CD4-positive, CD25-positive, alpha-beta regulatory T cell (primary cell): ENCODE results near the gene TRAPPC5. TPM values are rescaled to one million over a fixed set of nuclear protein-coding genes. Genes with fewer than 3 reads are reported as not detected.

ENCODE experiments used
- ATAC-seq, 2 donors: fragments of 150-1000 bp; cut with Tn5 transposase; one replicate each; pipeline ENCODE4 v1.10.0; 2021; ENCODE audit warnings: low read depth in 2 of 2, moderate number of reproducible peaks in 2 of 2, moderate library complexity in 1 of 2
- DNase-seq, 3 donors: peaks; one replicate each; pipeline versions ENCODE4 v3.0.0 to v3.0.0-alpha.2; 2012 to 2022; ENCODE audit warnings: mixed read lengths in 1 of 3
- H3K27ac ChIP-seq: one replicate; pipeline ENCODE4 v1.7.0; 2013; ENCODE audit warnings: mild to moderate bottlenecking, low read length; ENCODE audit not compliant: insufficient read depth, poor library complexity, severe bottlenecking
- H3K27me3 ChIP-seq: one replicate; pipeline ENCODE4 v1.7.0; 2013; ENCODE audit warnings: low read length; ENCODE audit not compliant: control insufficient read depth, insufficient read depth
- H3K36me3 ChIP-seq: one replicate; pipeline ENCODE4 v1.7.0; 2013; ENCODE audit warnings: mild to moderate bottlenecking, low read length, moderate library complexity; ENCODE audit not compliant: control insufficient read depth, insufficient read depth
- H3K4me1 ChIP-seq: 2 replicates; pipeline ENCODE4 v1.7.0; 2013; ENCODE audit warnings: mild to moderate bottlenecking, low read length; ENCODE audit not compliant: insufficient read depth, control insufficient read depth, poor library complexity, severe bottlenecking
- H3K4me3 ChIP-seq: one replicate; pipeline ENCODE4 v1.7.0; 2013; ENCODE audit warnings: low read depth, mild to moderate bottlenecking, low read length, moderate library complexity
- H3K9me3 ChIP-seq, 2 experiments: 1 replicate in 1 of 2; 2 replicates in 1 of 2; pipeline ENCODE4 v1.7.0; 2013; ENCODE audit warnings: low read length in 2 of 2, mild to moderate bottlenecking in 1 of 2, moderate library complexity in 1 of 2; ENCODE audit not compliant: control insufficient read depth in 2 of 2
- H3K27ac Mint-ChIP-seq, 3 donors: one replicate each; pipeline ENCODE4 v1.8.0; 2020 to 2022; ENCODE audit warnings: mild to moderate bottlenecking in 3 of 3, mixed read lengths in 3 of 3, moderate library complexity in 2 of 3
- H3K27me3 Mint-ChIP-seq: one replicate; pipeline ENCODE4 v1.8.0; 2022; ENCODE audit warnings: mild to moderate bottlenecking, mixed read lengths
- H3K36me3 Mint-ChIP-seq: one replicate; pipeline ENCODE4 v1.8.0; 2020; ENCODE audit warnings: mixed read lengths
- H3K4me1 Mint-ChIP-seq, 4 donors: one replicate each; pipeline ENCODE4 v1.8.0; 2020 to 2022; ENCODE audit warnings: mixed read lengths in 4 of 4, mild to moderate bottlenecking in 1 of 4
- H3K4me3 Mint-ChIP-seq, 4 donors: one replicate each; pipeline ENCODE4 v1.8.0; 2020 to 2022; ENCODE audit warnings: mild to moderate bottlenecking in 4 of 4, mixed read lengths in 4 of 4, moderate library complexity in 3 of 4
- H3K9me3 Mint-ChIP-seq, 7 donors: one replicate each; pipeline ENCODE4 v1.8.0; 2020 to 2022; ENCODE audit warnings: mixed read lengths in 7 of 7, mild to moderate bottlenecking in 3 of 7, moderate library complexity in 2 of 7
- polyA plus RNA-seq, 4 donors: library from polyadenylated mRNA; unstranded; fragments of 300-500 nt; fragmentation: Illumina TruSeq; gene quantifications; one replicate each; pipeline ENCODE4 v1.2.3, GENCODE V29; 2021
- total RNA-seq: library from RNA; stranded (reverse); gene quantifications from one replicate; pipeline ENCODE4 v1.2.3, GENCODE V29; 2022

Gene TRAPPC5
- total RNA-seq (63.9 TPM), polyA plus RNA-seq (100 to 1,000 TPM; 142 to 229 (median 192) TPM)

GRCh38 chr19:7680606-7681339 lies at the start of gene TRAPPC5:
Gene TRAPPC5, plus strand, starts transcription at chr19:7680833. Its CDS starts 1,421 bp downstream, at chr19:7682254.
- DNase-seq (peak; percentile 79 to 88 (median 87)), ATAC-seq (peak; percentile 68 to 75)
- Mint-ChIP-seq H3K27me3 (peaks cover 28% of the 10 kb centered on the region), H3K27ac (peak within 1 kb of the TSS; percentile 87 to 93 (median 92)), H3K9me3 (peaks cover 0 to 1% (median 0%) of the 10 kb centered on the region in 7 donors), H3K4me1 (peaks cover 5 to 49% (median 25%) of the 10 kb centered on the region in 4 donors), H3K36me3 (peaks cover 5% of the 10 kb centered on the region), H3K4me3 (peak within 1 kb of the TSS; percentile 88 to 95 (median 93))
- Histone ChIP-seq H3K9me3 (no peaks in the 10 kb centered on the region), H3K36me3 (peaks cover 8% of the 10 kb centered on the region), H3K27ac (peak within 1 kb of the TSS; percentile 71), H3K4me1 (peaks cover 40% of the 10 kb centered on the region), H3K27me3 (peaks cover 2% of the 10 kb centered on the region), H3K4me3 (peak within 1 kb of the TSS; percentile 62)

DNA sequence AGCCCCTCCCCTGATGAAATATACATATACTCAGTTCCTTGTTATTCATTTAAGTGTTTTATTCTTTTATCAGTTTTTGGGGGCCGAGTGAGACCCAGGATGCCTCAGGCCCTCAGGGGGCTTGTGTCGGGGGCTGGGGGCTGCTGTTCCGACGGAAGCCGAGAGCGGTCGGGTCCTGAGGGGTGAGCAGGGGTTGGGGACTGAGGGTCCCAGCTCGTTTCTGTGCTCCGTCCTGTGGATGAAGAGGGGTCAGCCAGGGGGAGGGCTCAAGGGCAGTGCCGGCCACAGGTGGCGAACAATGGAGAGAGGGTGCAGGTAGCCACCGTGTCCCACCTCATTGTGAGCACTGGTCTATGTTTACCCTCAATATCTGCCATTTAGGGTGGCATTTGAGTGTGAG lies 49.1 kb upstream of the TRAPPC5 start:
- Mint-ChIP-seq H3K4me1 (peaks cover 5 to 71% (median 29%) of the 10 kb centered on the region in 4 donors), H3K4me3 (peak overlapping the region; percentile 52 to 75 (median 62)), H3K27ac (no peak overlapping the region), H3K36me3 (peaks cover 10% of the 10 kb centered on the region), H3K9me3 (no peaks in the 10 kb centered on the region), H3K27me3 (peaks cover 7% of the 10 kb centered on the region)
- peaks cover 38% of the 10 kb centered on the region for H3K4me1 ChIP-seq
- H3K27me3 ChIP-seq, result no peaks in the 10 kb centered on the region
- no peak for DNase-seq
- ATAC-seq, result no peak
- H3K27ac ChIP-seq, result no peak overlapping the region
- H3K36me3 ChIP-seq, result peaks cover 15% of the 10 kb centered on the region
- H3K4me3 ChIP-seq, result no peak overlapping the region
- no peaks in the 10 kb centered on the region for H3K9me3 ChIP-seq

- no peaks in the 10 kb centered on the region for H3K27me3 ChIP-seq
- H3K27me3 Mint-ChIP-seq, result peaks cover 7% of the 10 kb centered on the region
- peaks cover 7% of the 10 kb centered on the region for H3K36me3 ChIP-seq
- H3K4me1 Mint-ChIP-seq, result peaks cover 5 to 72% (median 31%) of the 10 kb centered on the region in 4 donors
- peaks cover 44% of the 10 kb centered on the region for H3K4me1 ChIP-seq
- H3K36me3 Mint-ChIP-seq, result peaks cover 7% of the 10 kb centered on the region
- H3K9me3 Mint-ChIP-seq, result no peaks in the 10 kb centered on the region
- H3K27ac ChIP-seq, result no peak overlapping the region
- H3K4me3 ChIP-seq, result no peak overlapping the region
- ATAC-seq (no peak), DNase-seq (no peak)
- H3K9me3 ChIP-seq, result no peaks in the 10 kb centered on the region
- peak overlapping the region in 2 of 4 donors; percentile 26 to 53 for H3K4me3 Mint-ChIP-seq
- H3K27ac Mint-ChIP-seq, result no peak overlapping the region
Measured at GRCh38 chr19:7632340-7633203, 48.1 kb upstream of the TRAPPC5 start.

DNA sequence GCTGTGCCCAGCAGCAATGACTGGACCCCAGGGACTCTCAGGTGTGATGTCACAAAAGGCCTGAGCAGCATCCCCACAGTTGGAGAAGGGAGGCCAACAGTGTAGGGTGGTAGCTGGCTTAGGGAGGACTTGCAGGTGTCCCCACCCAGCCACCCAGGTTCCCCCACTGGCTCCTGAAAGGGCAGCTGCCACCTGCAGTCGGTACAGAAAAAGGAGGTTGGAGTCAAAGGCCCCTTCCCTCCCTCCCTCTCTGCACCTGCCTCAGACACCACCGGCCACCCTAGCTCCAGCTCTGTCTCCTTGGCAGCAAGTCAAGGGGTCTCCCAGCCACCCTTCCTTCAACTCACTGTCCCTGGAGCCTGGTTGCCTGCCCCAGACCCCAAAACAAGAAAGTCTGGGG lies 46.9 kb upstream of the TRAPPC5 start, which contains the start of gene PCP2:
Gene PCP2 (minus strand): TSS at position 22 of the 400 bp plus-strand sequence. CDS start 262 bp downstream, outside the sequence.
- no peaks in the 10 kb centered on the region for H3K9me3 ChIP-seq
- peaks cover 42% of the 10 kb centered on the region for H3K4me1 ChIP-seq
- peak within 1 kb of the TSS; percentile 29 to 89 (median 59) for H3K4me3 Mint-ChIP-seq
- H3K27ac Mint-ChIP-seq, result peak within 1 kb of the TSS in 1 of 3 donors; percentile 32
- H3K9me3 Mint-ChIP-seq, result no peaks in the 10 kb centered on the region
- H3K36me3 Mint-ChIP-seq, result peaks cover 7% of the 10 kb centered on the region
- H3K27ac ChIP-seq, result no peak within 1 kb of the TSS
- ATAC-seq (no peak), DNase-seq (no peak)
- H3K4me3 ChIP-seq, result no peak within 1 kb of the TSS
- no peaks in the 10 kb centered on the region for H3K27me3 ChIP-seq
- H3K4me1 Mint-ChIP-seq, result peaks cover 5 to 74% (median 22%) of the 10 kb centered on the region in 4 donors
- H3K36me3 ChIP-seq, result peaks cover 4% of the 10 kb centered on the region
- H3K27me3 Mint-ChIP-seq, result peaks cover 7% of the 10 kb centered on the region

DNA sequence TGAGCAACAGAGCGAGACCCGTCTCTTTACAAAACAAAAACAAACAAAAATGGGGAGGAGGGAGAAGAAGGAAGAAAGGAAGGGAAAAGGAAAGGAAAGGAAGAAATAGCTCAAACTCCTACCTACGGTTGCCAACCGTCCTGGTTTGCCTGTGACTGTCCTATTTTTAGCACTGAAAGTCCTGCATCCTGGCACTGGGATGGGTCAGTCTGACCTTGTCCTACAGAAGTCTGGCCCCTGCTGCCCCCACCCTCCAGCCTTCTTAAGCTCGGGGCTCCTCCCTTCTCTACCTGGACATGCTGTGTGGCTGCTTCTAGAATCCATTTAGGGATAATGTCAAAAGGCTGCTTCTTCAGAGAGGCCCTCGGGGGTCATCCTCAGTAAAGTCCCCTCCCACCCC lies 45.0 kb upstream of the TRAPPC5 start:
- peaks cover 11% of the 10 kb centered on the region for H3K36me3 Mint-ChIP-seq
- H3K36me3 ChIP-seq, result peaks cover 14% of the 10 kb centered on the region
- no peaks in the 10 kb centered on the region for H3K9me3 ChIP-seq
- peaks cover 0 to 69% (median 21%) of the 10 kb centered on the region in 4 donors for H3K4me1 Mint-ChIP-seq
- H3K4me3 ChIP-seq, result no peak overlapping the region
- ATAC-seq (no peak), DNase-seq (no peak)
- no peaks in the 10 kb centered on the region for H3K27me3 Mint-ChIP-seq
- no peaks in the 10 kb centered on the region for H3K27me3 ChIP-seq
- H3K9me3 Mint-ChIP-seq, result no peaks in the 10 kb centered on the region
- H3K4me3 Mint-ChIP-seq, result peak overlapping the region; percentile 79 to 89 (median 85)
- no peak overlapping the region for H3K27ac ChIP-seq
- H3K4me1 ChIP-seq, result peaks cover 37% of the 10 kb centered on the region
- peak overlapping the region; percentile 85 to 93 (median 91) for H3K27ac Mint-ChIP-seq

GRCh38 chr19:7636317-7636690 lies 44.3 kb upstream of the TRAPPC5 start:
- peaks cover 0 to 64% (median 18%) of the 10 kb centered on the region in 4 donors for H3K4me1 Mint-ChIP-seq
- DNase-seq (no peak), ATAC-seq (no peak)
- no peaks in the 10 kb centered on the region for H3K9me3 Mint-ChIP-seq
- H3K4me1 ChIP-seq, result peaks cover 34% of the 10 kb centered on the region
- no peaks in the 10 kb centered on the region for H3K9me3 ChIP-seq
- H3K27ac ChIP-seq, result peak overlapping the region; percentile 90
- H3K27me3 Mint-ChIP-seq, result no peaks in the 10 kb centered on the region
- no peaks in the 10 kb centered on the region for H3K27me3 ChIP-seq
- H3K4me3 ChIP-seq, result no peak overlapping the region
- peaks cover 11% of the 10 kb centered on the region for H3K36me3 Mint-ChIP-seq
- H3K4me3 Mint-ChIP-seq, result peak overlapping the region; percentile 15 to 89 (median 85)
- H3K27ac Mint-ChIP-seq, result peak overlapping the region; percentile 85 to 93 (median 91)
- H3K36me3 ChIP-seq, result peaks cover 14% of the 10 kb centered on the region

DNA sequence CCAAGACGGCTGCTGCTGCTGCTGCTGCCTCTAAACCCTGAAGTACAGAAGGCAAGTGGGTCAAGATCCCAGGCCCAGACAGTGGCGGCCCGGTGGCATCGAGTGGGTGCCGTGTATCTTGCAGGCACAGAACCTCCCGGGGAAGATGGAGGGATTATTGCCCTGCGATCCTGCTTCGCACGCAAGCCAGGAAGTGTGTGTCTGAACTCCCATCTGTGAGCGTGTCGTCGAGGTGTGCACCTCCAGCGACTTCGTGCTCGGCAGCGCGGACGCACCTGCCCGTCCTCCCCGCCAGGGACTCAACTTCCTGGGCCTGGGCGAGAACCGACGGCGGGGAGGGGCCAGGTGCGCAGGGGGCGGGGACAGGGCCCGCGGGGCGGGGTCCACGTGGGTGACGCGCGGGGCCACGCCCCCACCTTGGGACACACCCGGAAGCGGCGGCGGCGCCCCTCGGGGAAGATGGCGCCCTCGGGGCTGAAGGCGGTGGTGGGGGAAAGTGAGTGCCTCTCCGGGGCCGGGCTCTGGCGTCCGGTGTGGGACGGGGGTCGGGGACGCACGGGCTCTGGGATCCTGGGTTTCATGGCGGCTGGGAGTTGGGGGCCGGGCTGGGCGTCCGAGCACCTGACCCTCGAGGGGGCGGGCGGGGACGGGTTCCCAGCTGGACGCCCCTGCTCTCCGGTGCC lies 43.8 kb upstream of the TRAPPC5 start, which contains the start of gene STXBP2:
Gene STXBP2 (plus strand): TSS at position 420 of the 683 bp plus-strand sequence. CDS start 40 bp downstream, at position 460.
- Mint-ChIP-seq H3K36me3 (peaks cover 11% of the 10 kb centered on the region), H3K4me3 (peak within 1 kb of the TSS; percentile 84 to 94 (median 88)), H3K27me3 (no peaks in the 10 kb centered on the region), H3K9me3 (no peaks in the 10 kb centered on the region), H3K4me1 (peaks cover 0 to 60% (median 18%) of the 10 kb centered on the region in 4 donors), H3K27ac (peak within 1 kb of the TSS; percentile 85 to 93 (median 91))
- Histone ChIP-seq H3K27ac (peak within 1 kb of the TSS; percentile 90), H3K27me3 (no peaks in the 10 kb centered on the region), H3K4me1 (peaks cover 34% of the 10 kb centered on the region), H3K4me3 (peak within 1 kb of the TSS; percentile 62), H3K36me3 (peaks cover 13% of the 10 kb centered on the region), H3K9me3 (no peaks in the 10 kb centered on the region)
- ATAC-seq (peak; percentile 96), DNase-seq (peak; percentile 90 to 92 (median 90))
